ENCODE data around the gene UBTD1.
"Not testable (repeated sequence)": the region's sequence is repeated elsewhere in the genome, so short reads cannot be mapped to it uniquely, and the experiment has no call there.

UBTD1 gene

DNA sequence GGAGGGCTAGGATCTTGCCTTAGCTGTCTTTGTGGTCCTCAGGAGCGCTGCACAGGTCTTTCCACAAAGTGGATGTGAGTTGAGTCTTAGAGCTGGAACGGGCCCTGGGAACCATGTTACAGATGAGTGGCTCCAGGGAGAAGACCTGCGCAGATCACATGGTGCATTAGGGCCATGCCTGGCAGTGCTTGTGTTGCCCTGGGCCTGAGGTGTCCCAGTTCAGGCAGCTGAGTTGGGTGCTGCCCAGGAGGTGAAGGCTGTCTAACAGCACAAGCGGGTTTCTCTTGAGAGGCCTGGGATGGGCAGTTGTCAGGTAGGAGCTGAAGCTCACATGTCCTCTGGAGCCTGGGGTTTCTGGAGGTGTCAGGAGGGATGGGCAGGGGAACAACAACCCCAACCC, 40.1 kb downstream of the UBTD1 start:
- DNase-seq (ENCODE audit: low read depth), result no peak

DNA sequence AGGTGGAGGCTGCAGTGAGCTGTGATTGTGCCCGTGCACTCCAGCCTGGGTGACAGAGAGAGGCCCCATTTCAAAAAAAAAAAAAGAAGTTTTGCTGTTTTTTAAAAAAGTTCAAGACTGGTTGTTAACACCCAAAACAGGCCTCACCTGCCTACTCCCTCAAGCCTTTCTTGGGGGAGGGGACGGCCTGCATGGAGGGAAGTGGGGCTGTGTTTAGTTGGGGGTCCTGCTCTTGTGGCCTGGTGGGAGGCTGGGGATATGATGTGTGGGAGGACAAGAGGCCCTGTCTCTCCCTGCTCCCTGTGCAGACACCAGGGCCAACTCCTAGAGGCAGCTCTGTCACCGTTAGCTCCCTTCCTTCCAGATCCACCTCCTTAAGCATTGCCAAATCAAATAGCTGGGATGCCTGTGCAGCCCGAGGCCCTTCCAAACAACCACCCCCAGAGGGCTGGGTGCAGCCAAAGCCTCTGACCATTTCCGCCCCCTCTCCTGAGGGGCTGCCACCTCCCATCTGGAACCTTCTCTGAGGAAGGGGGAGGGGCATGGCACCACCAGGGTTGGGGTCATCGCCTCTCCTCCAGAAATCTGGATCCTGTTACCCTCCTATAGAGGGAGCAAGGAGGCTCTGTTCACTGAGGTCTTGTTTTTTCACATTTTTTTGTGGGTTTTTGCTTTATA, 40.9 kb downstream of the UBTD1 start:
- DNase-seq (ENCODE audit: low read depth), result peak; percentile 80

DNA sequence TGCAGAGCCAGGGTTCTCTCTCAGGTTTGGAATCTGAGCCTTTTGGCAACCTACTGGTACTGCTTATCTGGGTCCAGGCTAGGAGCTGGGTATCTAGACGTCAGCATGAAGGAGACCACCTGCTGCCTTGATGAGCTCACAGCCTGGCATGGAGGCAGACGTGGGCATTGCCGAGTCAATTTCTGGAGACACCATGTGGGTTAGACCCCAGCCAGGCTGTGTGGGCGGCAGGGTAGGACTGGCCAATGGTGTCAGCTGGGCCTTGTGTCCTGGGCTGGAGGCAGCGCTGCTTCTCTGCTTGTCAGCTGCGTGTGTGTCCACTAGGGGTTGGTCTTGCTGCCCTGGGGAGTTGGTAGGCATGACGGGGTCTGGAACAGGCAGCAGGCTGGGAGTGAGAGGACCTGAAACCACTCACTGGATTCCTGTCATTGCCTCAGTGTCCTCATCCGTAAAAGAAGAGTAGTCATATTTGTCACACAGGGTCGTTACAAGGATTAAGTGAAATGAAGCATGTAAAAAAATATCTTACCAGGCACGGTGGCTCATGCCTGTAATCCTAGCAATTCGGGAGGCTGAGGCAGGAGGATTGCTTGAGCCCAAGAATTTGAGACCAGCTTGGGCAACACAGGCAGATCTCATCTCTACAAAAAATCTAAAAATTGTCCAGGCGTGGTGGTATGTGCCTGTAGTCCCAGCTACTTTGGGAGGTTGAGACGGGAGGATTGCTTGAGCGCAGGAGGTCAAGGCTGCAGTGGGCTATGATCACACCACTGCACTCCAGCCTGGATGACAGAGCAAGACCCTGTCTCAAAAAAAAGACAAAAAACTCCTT, 42.2 kb downstream of the UBTD1 start:
- no peak for DNase-seq (ENCODE audit: low read depth)

DNA sequence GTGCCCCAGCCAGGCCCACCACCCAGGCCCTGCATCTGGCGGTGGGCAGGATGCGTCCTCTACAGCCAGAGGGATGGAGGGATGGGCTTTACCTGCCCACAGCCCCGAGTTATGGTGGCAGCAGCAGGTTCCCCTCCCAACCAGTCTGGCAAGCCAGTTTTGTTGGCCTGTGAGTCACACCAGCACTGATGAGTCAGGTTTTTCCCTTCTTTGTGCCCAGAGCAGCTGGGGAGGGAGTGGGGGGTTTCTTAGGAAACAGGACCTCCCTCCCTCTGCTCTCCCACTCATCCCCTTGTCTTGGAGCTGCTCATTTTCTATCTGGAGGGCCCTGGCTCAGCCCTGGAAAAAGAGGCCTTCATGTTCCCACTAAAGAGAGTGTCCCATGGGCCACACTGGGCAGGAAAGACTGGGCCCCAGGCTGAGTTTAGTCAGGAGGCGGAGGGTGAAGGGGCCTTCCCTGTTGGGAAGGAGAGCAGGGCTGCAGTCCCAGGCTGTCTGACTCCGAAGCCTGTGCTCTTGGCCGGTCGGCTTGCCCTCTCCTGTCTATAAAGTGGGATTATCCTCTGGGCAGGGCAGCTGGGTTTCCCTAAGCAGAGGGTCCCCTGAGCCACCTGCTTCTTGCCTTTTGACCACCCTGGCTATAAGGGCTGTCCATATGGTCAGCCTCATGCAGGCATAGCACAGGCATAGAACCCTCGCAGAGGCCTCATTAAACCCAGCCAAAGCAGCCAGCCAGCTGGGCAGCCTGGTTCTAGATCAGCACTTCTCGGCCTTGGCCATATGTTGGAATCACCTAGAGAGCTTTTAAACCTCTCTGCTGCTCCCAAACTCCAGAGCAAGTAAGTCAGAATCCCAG, 43.7 kb downstream of the UBTD1 start:
- peak; percentile 94 for DNase-seq (ENCODE audit: low read depth)

DNA sequence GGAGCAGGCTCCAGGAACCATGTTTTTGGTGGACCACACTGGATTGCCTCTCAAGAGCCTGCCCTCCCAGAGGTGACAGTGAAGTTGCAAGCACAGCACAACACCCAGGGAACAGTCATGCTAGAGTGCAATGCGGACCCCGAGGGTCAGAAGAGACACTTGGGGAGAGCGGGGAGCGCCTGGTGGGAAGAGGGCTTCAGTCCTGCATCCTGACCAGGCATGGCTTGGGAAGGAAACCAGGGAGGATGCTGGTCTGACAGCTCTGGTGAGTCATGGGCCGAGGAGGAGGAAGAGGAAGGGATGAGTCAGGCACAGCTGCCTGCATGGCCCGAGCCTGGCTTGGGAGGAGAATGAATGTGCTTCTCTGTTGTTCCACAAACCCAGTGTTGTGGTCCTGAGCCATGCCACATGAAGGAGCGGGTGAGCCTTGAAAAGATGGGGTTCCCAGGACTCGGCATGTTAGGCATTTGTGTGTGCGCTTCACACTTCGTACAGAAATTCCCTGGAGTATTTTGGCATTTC, 44.4 kb downstream of the UBTD1 start:
- peak; percentile 98 for DNase-seq (ENCODE audit: low read depth)

DNA sequence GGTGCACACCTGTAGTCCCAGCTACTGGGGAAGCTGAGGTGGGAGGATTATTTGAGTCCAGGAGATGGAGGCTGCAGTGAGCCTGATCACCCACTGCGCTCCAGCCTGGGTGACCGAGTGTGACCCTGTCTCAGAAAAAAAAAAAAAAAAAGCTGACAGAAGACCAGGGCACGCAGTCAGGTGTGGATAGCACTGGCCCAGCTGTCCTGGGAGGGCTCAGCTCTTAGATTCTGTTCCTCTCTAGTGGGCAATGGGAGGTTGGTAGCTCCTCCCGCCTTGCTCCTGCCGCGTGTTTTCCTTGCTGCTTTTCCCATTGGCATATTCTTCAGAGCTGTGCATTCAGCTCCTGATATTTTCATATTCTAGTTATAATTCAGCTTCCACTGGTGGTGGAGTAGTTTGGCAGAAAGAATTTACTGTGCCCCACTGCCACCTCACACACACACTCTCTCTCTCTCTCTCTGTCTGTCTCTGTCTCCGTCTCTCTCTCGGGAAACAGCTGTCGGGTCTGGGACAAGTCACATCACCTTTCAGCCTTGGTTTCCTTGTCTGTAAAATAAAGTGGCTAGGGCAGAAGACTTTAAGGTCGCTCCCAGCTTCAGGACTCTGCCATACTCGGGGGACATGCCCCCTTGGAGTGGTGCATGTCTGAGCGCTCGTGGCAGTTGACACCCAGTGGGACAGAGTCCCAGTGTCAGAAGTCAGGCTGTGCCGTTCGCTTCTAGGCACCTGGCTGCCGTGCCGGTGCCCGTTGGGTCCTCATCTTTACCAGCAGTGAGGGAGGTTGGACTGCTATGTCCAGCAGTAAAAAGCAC, 47.9 kb downstream of the UBTD1 start:
- DNase-seq (ENCODE audit: low read depth), result no peak

DNA sequence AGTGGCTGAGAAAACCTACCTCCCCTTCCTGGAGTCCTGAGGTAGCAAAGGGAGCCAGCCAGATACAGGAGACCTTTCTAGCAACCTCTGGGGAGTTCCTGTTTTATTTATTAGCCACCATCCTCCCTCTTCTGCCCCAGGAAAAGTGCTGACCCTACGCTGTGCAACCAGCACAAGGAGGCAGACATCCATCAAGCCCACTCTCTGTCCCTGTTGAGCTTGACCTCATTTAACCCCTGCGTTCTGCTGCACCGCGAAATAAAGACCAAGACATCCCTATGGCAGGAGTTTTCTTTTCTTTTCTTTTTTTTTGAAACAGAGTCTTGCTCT, 48.5 kb downstream of the UBTD1 start:
- DNase-seq (ENCODE audit: low read depth), result no peak

DNA sequence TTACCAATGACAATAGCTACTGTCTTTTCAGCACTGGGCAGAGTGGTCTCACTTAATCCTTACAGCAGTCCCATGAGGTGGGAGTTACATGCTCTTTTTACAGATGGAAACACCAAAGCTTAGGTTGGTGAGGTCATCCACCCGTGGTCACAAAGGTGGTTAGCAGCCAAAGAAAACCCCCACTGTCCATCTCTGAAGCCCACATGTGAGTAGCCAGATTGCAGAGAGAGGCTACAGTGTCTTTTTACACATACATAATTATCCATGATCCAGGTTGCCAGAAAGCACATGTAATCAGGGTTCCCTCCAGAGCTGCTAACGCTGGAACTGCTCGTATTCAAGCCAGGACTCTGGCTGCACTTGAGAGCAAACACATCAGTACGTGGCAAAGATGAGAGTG, 49.2 kb downstream of the UBTD1 start:
- DNase-seq (ENCODE audit: low read depth), result no peak

DNA sequence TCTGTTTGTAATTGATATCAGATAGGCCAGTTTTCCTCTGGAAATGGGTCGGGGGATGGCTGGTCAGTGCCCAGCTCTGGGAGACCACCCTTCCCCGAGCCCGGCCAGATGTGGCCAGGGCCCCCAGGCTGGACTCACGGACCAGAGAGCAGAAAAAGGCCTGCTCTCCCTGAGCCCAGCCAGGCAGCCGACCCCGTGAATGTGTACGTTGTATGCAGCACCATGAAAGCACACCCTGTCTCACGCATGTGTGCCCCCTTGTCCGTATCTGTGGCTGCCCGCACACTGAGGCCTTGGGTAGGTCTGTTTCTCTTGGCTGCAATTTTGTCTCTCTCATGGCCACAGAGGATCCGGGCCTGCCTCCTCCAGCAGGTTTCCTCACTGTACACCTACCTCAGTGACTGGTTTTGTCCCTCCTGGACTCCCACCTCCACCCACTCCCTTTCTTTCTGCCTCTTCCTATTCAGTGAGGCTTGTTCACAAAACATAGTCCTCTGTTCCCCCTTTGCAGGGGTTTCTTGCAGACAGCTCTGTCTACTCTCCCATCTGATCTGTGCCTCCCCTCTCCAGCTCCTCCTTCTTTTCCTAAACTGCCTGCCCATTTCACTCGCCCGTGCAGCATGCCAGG, 50.2 kb downstream of the UBTD1 start:
- no peak for DNase-seq (ENCODE audit: low read depth)

DNA sequence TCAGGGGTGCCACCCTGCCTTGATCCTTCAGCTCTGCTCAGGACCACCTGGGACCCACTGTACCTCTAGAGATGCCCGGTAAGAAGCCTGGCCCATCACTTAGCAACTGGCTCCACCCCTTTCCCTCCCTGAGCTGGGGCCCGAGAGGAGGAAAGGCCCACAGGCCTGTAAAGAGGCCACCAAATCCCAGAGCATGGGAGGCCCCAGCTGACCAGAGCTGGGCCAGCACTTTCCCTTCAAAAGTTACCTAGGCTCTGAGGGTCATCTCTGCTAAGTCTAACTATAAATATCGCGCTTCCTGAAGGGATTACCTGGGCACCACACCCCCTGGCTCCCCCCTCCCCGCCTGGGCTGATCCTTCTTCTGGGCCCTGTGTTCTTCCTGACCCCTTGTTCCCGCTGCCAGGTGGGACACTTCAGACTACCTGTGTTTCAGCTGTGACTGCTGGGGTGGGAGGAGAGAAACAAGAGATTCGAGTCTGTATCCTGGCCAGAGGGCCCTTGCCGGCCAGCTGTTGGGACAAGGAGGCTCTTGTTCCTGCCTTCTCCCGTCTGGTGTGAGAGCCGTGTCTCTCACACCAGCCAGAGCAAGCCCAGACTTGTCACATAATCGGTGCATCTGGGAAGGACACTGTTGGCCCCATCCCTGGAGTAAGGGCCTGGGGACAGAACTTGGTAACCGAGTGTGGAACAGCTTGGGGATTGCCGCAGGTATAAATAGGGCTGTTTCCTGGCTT, 51.0 kb downstream of the UBTD1 start:
- DNase-seq (ENCODE audit: low read depth), result no peak

DNA sequence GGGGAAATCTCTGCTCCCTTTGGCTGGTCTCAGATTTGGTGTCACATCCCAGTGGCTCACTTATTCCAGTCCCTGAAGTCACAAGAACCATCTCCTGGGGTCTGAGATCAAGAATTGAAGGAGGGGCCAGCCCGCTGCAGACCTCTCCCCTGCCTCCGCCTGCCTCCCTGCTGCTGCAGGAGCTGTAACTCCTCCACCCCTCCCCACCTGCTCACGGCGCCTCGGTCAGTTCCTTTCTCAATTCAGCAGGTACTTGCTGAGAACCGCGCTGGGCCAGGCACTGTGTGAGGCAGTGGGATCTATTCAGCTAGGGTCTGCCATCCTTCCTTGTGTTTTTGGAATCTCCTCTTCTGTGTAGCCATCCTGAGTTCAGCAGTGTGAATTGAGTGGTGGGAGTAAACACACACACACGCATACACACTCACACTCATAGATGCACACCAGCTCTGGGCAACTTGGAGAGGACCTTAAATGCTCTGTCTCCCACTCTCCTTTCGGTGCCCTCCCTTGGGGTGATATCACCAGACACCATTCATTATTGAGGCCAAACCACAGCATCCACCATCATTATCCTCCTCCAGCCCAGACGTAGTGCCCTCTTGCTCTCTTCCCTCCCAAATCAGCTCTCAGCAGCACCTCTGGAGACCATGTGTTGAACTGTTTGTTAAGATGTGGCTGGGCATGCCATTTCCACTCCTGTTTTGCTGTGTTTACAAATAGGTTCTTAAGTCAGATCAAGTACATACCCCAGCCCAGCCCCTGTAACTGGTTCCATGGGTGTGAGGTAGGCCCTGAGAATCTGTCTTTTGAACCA, 51.8 kb downstream of the UBTD1 start:
- DNase-seq (ENCODE audit: low read depth), result no peak

DNA sequence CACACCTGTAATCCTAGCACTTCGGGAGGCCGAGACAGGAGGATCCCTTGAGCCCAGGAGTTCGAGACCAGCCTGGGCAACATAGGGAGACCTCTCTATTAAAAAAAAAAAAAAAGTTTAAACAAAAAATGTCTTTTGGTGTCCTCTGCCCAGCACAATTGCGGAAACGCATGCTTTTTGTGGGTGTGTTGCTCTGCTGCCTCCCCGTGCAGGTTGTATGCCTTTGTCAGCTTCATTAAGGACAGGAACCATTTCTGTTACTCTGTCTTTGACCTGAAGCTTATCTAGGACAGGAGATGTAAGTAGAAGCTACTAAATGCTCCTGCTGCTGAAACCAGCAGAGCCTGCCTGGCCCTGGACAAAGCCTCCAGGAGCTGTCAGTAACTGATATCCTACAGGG, 52.5 kb downstream of the UBTD1 start:
- no peak for DNase-seq (ENCODE audit: low read depth)

DNA sequence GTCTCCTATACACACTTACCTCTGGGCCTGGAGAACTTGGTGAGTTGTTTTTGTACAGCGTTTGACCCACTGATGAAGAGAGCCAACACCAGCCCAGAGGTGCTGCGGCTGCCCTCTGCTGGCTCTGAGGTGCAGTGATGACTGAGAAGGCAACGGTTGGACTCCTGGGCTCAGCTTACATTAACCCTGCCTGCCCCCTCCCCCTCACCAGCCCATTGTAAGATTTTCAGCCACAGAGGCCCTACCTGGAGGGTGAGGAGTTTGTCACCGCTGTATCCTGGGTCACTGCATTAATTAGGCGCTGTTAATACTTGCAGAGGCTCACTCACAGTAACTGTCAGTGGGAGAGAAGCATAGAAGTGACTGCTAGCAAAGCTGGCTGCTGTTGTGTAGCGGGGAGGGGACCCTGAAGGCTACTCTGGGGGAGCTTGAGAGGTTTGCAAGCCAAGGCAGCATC, 54.9 kb downstream of the UBTD1 start:
- DNase-seq (ENCODE audit: low read depth), result peak; percentile 78

DNA sequence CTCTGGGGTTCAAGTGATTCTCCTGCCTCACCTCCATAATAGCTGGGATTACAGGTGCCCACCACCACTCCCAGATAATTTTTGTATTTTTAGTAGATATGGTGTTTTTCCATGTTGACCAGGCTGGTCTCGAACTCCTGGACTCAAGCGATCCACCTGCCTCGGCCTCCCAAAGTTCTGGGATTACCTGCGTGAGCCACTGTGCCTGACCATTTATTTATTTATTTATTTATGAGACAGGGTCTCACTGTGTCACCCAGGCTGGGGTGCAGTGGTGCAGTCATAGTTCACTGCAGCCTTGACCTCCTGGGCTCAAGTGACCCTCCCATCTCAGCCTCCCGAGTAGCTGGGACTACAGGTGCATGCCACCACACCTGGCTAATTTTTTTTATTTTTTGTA, 55.6 kb downstream of the UBTD1 start:
- not testable (repeated sequence) for DNase-seq (ENCODE audit: low read depth)

DNA sequence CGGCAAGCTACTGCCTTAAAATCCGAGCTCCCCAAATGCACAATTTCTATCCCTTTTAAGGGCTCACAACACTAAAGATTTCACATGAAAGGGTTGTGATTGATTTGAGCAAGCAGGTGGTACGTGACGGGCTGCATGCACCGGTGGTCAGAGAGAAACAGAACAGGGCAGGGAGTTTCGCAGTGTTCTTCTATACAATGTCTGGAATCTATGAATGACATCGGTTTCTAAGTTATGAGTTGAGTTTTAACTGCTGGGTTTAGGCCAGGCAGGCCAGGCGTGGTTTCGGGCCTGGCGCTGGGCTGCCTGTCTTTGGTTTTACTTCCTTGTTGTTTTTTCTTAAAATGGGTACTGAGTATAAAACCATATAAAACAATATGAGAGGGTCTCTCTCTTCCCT, 56.8 kb downstream of the UBTD1 start:
- DNase-seq (ENCODE audit: low read depth), result not testable (repeated sequence)

DNA sequence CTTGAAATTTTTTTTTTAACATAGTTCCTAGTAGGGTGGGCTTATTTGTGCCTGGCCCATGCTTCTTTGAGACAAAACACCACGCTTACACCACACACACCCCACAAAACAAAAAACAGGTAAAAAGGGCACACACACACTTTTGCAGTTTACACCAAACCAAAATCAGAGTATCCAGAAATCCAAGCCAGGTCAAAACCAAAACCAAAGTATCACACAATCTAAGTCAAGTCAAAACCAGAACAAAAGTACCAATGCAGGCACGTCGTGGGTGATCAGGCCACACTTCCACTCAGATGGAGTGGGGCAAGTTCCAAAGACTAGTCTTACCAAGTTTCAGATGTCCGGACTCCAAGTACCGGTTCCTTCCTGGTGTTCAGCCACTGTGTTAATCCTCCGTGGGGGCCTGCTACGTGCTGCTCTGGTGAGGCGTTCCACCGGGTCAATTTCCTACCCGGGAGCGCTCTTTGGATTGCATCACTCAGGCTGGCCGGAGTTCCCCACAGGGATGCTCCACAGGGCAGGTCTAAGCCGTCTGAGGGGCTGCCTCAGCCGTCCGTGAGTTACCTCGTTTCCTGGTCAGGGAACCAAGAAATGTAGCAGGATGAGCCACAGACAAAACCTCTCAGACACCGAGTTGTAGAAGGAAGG, 62.1 kb downstream of the UBTD1 start:
- DNase-seq (ENCODE audit: low read depth), result peak; percentile 76

DNA sequence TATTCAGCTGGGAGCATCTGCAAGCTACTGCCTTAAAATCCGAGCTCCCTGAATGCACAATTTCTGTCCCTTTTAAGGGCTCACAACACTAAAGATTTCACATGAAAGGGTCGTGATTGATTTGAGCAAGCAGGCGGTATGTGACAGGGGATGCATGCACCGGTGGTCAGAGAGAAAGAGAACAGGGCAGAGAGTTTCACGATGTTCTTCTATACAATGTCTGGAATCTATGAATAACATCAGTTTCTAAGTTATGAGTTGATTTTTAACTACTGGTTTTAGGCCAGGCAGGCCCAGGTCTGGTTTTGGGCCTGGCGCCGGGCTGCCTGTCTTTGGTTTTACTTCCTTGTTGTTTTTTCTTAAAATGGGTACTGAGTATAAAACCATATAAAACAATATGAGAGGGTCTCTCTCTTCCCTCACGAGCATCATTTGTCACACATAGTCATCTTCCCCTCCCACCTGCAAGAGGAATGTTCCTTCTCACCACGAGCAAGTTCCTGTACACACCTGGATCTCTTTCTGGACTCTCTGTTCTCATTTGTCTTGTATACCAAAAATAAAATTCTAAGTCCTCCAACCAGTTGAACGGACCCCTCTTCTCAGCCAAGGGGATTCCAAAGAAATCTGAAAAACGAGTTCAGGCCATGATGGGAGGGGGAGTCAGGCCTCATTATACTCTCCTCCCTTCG, 62.8 kb downstream of the UBTD1 start:
- DNase-seq (ENCODE audit: low read depth), result not testable (repeated sequence)

DNA sequence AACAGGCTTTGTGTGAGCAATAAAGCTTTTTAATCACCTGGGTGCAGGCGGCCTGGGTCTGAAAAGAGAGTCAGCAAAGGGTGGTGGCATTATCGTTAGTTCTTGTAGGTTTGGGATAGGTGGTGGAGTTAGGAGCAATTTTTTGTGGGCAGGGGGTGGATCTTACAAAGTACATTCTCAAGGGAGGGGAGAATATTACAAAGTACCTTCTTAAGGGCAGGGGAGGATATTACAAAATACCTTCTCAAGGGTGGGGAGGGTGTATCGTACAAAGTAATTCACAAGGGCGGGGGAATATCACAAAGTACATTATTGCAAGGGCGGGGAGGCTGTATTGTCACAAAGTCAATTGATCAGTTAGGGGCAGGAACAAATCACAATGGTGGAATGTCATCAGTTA, 63.6 kb downstream of the UBTD1 start:
- not testable (repeated sequence) for DNase-seq (ENCODE audit: low read depth)

All from iris pigment epithelial cell (primary cell).